Measurements from ENCODE around the gene MTCL1. TPM values are rescaled to one million over a fixed set of nuclear protein-coding genes. Genes with fewer than 3 reads are reported as not detected.

Gene MTCL1
- total and polyA plus RNA-seq, 10 of the 15 experiments (the other 5 are each of a cell fraction or from before 2014, with no cell fraction given), result 0.03 to 0.36 (median 0.13) TPM; not detected in 4

- in situ Hi-C loops (cut with MboI), result no loop called here
- 33% methylated on average over 6 of the region's 6 CpGs for WGBS (ENCODE audit: insufficient coverage, insufficient replicate concordance, low lambda C conversion rate, missing lambda C conversion rate)
- no peak for FAIRE-seq
- intact Hi-C loops (cut with micrococcal nuclease; ENCODE audit: unreplicated experiment), result no loop called here
- no peak overlapping the region for H3K9ac ChIP-seq (ENCODE audit: control insufficient read depth, insufficient read depth, low read length)
- ChIA-PET SMC1A (ENCODE audit: uncharacterized antibody, unreplicated experiment) (no interaction called here), POLR2A (no interaction called here), RAD21 (ENCODE audit: unreplicated experiment) (no interaction called here), CTCF (no interaction called here)
- H3K27me3 ChIP-seq (replicated peaks in 1 of 2; ENCODE audit: control insufficient read depth in 2 of 2, insufficient read depth in 2 of 2, low read length in 1 of 2), result no peaks in the 10 kb centered on the region
- H2AFZ ChIP-seq (ENCODE audit: control insufficient read depth, low read depth, low read length), result no peak overlapping the region
- H3K36me3 ChIP-seq (ENCODE audit: control insufficient read depth in 2 of 2, insufficient read depth in 2 of 2, low read length in 1 of 2), result no peaks in the 10 kb centered on the region
- no peak overlapping the region for H3K4me2 ChIP-seq (ENCODE audit: control insufficient read depth, insufficient read depth)
- no peaks in the 10 kb centered on the region for H3K79me2 ChIP-seq (ENCODE audit: control insufficient read depth, insufficient read depth, low read length)
- no peaks in the 10 kb centered on the region; the same call in 2 of the 3 replicates for H3K9me3 ChIP-seq (replicated peaks; ENCODE audit: control insufficient read depth, insufficient read depth, low read length)
- no peak for TF ChIP-seq NFYB (IDR thresholded peaks at IDR 0.05; ENCODE audit: insufficient read depth, low read depth, low read length)
- TF ChIP-seq E4F1 (IDR thresholded peaks at IDR 0.05; ENCODE audit: borderline replicate concordance, partially characterized antibody), result no peak
- no peak for TF ChIP-seq RELA (IDR thresholded peaks at IDR 0.05; ENCODE audit: borderline replicate concordance, partially characterized antibody)
- TF ChIP-seq, protein P1, sequence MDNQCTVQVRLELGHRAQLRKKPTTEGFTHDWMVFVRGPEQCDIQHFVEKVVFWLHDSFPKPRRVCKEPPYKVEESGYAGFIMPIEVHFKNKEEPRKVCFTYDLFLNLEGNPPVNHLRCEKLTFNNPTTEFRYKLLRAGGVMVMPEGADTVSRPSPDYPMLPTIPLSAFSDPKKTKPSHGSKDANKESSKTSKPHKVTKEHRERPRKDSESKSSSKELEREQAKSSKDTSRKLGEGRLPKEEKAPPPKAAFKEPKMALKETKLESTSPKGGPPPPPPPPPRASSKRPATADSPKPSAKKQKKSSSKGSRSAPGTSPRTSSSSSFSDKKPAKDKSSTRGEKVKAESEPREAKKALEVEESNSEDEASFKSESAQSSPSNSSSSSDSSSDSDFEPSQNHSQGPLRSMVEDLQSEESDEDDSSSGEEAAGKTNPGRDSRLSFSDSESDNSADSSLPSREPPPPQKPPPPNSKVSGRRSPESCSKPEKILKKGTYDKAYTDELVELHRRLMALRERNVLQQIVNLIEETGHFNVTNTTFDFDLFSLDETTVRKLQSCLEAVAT (IDR thresholded peaks at IDR 0.05), result no peak
- no peak for TF ChIP-seq ZBED1 (IDR thresholded peaks at IDR 0.05; ENCODE audit: borderline replicate concordance)
- no peak for TF ChIP-seq MXI1 (IDR thresholded peaks at IDR 0.05; ENCODE audit: low read depth, low read length)
- no peak for TF ChIP-seq TARDBP (IDR thresholded peaks at IDR 0.05; ENCODE audit: borderline replicate concordance)
- TF ChIP-seq NKRF (conservative IDR thresholded peaks at IDR 0.05), result no peak
- TF ChIP-seq SMAD5 (IDR thresholded peaks at IDR 0.05; ENCODE audit: low read depth), result no peak
- TF ChIP-seq SRF (IDR thresholded peaks at IDR 0.05; ENCODE audit: low read depth in 2 of 2, low read length in 2 of 2), result no peak
- no peak overlapping the region for H3K4me3 ChIP-seq
- no peaks in the 10 kb centered on the region for H4K20me1 ChIP-seq (ENCODE audit: control insufficient read depth, insufficient read depth)
- no peak; the same call in 2 of the 3 replicates for ATAC-seq
- DNase-seq (ENCODE audit: low read depth, low spot score), result no peak
- H3K27ac ChIP-seq (ENCODE audit: control insufficient read depth, insufficient read depth), result no peak overlapping the region
- no peaks in the 10 kb centered on the region for H3K4me1 ChIP-seq (ENCODE audit: control insufficient read depth, insufficient read depth, low read length)
- no TSS peak for BruUV-seq (replicated peaks)
Observed at GRCh38 chr18:8860845-8861642, 155.7 kb downstream of the MTCL1 start.

All from GM12878 (cell line).